Stimulated activated CD4-positive, alpha-beta T cell treated with anti-CD3 and anti-CD28 coated beads, TNF-alpha, amount 100 ng/mL, for 24 hours (primary cell): ENCODE measurements around the gene ERAL1.
"Not testable (repeated sequence)": the region's sequence is repeated elsewhere in the genome, so short reads cannot be mapped to it uniquely, and the experiment has no call there.

ENCODE experiments used
- DNase-seq, 3 experiments: peaks; one replicate each; pipeline ENCODE4 v3.0.0-alpha.2; 2020; ENCODE audit warnings: low read depth in 3 of 3

The ERAL1 gene

DNA sequence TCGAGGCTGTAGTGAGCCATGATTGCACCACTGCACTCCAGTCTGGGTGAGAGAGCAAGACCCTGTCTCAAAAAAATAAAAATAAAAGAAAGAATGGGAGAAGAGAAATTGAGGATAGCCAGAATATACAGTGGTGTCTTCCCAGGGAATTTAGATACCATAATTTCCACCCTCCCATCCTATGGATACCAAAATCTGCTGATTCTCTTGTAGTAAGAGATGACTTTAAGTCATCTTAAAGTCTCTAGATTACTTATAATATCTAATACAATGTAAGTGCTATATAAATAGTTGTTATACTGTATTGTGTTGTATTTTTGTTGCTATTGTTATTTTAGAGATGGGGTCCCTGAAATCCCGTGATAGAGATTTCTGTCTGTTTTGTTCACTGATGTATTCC, 1.5 kb upstream of the ERAL1 start:
- DNase-seq = no peak

DNA sequence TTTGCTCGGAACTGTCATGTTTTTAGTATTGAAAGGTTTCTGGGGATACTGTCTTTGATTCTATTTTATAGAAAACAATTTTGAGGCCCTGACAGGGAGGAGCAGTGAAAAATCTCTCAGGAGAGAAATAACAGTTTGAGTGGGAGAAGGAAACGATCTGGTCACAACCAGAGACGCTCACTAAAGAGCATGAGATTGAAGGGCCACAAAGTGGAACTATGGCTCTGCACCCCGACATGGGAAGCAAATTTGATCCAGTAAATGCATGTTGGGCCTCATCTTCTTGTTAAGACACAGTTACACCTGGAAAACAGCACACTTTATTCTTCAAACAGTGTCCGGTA, 492 bp downstream of the ERAL1 start:
- no peak for DNase-seq

DNA sequence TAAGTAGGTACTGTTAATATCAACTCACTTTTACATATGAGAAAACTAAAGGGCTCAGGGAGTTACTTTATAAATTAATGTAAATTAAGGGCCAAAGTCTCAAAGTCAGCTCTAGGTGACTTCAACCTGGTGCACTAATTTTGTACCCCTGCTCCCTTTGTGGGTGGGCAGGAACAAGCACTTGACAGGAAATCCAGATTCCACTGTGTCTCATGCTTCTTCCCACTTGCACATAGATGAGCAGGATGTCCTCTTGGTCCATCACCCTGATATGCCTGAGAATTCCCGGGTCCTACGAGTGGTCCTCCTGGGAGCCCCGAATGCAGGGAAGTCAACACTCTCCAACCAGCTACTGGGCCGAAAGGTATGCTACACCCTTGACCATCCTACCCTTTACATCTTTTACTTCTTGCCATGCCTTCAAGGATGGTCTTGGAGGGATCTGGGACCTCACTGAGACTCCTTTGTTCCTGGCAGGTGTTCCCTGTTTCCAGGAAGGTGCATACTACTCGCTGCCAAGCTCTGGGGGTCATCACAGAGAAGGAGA, 1.3 kb downstream of the ERAL1 start:
- DNase-seq = no peak

DNA sequence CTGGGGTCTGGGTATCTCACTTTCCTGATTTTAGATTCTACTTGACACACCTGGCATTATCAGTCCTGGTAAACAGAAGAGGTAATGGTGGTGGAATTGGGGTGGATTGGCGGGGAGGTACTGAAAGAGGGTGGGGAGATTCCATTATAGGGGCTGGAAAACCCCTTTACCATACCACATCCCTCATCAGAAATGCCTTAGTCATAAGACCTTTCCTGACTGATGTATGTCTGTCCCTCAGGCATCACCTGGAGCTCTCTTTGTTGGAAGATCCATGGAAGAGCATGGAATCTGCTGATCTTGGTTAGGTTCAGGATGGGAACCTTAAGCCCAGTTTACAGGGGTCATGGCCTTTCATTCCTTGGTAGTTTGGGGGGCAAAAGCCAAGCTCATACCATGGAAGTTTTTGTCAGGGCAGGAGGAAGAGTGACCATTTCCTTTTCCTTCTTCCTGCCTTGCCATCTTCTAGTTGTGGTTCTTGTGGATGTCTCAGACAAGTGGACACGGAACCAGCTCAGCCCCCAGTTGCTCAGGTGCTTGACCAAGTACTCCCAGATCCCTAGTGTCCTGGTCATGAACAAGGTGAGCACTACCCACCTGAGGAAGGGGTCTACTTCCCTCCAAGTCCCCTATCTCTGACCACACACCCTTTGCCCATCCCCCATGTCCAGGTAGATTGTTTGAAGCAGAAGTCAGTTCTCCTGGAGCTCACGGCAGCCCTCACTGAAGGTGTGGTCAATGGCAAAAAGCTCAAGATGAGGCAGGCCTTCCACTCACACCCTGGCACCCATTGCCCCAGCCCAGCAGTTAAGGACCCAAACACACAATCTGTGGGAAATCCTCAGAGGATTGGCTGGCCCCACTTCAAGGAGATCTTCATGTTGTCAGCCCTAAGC, 3.3 kb downstream of the ERAL1 start:
- DNase-seq = no peak

DNA sequence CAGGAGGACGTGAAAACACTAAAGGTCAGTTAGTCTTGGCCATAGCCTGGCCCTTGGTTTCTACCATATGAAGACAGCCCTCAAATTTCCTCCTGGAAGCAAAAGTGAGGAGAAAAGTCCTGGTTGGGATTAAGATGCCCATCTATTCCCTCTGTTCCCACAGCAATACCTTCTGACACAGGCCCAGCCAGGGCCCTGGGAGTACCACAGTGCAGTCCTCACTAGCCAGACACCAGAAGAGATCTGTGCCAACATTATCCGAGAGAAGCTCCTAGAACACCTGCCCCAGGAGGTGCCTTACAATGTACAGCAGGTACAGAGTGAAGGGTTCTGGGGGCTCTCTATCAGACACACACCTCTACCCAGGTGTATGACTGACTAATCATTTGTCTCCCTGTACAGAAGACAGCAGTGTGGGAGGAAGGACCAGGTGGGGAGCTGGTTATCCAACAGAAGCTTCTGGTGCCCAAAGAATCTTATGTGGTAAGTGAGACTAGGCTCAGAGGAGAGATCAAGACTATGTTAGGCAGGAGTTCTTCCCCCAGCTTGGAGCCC, 4.1 kb downstream of the ERAL1 start:
- no peak for DNase-seq

DNA sequence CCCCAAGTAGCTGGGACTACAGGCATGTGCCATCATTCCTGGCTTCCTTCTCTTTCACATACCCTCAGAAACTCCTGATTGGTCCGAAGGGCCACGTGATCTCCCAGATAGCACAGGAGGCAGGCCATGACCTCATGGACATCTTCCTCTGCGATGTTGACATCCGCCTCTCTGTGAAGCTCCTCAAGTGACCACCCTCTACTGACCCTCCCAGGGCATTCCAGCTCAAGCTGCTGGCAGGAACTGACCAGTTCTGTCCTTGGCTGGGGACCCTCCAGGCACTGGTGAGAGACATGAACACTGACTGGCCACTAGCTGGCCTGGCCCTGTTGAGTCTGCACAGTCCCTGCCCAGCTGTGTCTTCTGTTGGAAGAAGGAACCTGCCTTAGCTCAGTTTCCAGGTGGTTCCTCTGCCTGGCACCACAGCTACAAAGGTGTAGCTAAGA, 5.6 kb downstream of the ERAL1 start:
- DNase-seq = no peak

DNA sequence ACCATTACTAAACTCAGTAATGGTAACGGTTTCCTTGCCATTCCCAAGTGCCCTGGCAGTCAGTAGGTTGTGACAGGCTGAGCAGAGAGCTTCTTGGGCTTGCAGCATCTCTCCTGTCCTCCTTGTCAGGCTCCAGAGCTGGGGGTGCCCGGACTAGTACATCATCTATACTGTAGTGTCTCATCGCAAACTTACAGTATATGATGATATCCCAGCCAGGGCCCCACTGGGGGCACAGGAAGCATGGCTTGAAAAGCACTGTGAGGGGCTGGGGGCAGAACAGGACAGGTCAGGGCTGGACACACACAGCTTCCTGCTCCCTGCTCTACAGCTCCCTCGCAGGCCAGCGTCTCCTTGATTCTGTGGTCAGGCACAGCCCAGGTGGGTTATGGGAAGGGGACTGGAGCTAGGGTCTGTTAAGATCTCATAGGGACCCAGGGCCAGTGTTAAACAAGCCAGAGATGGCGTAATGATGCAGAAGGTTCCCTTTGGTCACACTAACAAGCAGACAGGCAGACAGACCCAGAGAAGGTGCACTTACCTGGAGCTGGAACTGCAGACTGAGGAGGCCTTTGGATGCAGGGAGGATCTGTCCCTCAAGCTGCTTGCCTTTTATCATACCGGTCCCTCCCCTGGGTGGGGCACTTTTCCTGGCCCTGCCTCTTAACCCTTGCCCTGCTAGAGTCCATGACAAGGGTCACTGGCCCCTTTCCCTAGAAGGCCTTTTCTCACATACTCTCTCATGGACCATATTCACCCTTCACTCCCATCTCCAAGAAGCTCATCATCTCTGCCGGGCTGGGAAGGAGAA, 6.8 kb downstream of the ERAL1 start:
- DNase-seq = no peak

DNA sequence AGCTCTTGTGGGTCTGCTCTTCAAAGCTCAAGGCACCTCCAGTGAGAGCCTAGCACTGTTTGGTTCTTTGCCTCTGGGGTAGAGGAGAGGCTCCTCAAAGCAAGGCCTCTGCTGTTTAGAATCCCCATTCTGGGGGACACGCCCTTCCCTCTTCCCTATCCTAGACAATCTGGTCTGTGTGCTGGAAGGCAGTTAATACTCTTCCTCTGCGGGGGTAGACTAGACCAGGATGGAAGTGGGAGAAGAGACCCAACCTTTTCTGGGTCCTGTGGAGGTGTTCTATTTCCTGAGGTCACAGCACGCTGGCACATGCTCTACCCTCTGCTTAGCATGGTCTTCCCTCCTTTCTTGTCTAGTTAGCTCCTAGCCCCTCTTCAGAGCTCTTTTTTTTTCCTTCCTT, 7.7 kb downstream of the ERAL1 start:
- DNase-seq = no peak

DNA sequence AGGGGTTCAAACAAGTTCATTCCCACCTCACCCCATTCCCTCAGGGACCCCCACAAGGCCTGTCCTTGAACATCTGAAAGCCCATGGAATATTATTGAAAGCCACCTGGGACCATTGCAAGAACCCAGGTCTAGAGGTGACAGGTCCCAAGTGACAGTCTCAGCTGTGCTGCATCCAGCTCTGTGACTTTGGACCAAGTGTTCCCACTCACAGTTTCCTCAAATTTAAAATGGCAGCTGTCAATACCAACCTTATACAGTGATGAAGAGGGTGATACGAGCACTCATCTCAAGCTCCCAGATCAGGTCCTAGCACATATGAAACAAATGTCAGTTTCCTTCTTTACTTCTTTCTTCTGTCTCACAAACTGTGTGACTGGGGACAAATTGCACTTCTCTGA, 9.1 kb downstream of the ERAL1 start:
- no peak for DNase-seq

DNA sequence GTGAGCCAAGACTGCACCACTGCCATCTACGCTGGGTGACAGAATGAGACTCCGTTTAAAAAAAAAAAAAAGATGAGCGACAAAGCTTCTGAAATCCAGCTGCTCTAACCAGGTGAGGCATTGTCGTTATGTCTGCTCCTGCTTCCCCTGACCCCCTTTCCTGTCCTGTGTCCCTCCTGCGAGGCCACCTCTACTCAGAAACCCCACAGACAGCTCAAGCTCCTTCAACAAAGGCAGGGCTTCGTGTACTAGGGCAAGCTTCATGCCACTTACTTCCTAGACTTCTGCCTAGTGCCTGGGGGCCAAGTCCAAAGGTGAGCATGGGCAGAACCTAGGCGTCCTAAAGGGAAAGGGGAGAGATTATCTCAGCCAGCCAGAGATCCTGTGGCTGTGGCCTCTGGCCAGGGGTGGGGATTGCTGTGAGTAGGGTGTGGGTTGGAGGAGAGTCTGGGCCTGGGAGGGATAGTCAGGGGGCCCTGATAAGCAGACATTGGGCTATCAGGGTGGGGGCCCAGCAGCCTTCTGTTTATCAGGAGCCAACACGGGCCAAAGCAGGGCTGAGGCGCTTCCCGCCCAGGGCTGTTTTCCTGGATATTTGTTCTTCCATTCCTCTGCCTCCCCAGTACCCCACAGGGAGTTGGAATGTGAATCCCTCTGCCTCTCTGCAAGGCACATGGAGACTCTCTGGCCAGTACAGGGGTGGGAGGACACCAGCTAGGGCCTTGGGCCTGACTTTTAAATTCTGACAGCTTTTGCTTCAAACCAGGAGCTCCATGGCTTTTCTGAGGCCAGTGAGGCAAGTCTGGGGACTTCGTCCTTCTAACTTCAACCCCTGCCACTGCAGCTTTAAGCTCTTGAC, 10.4 kb downstream of the ERAL1 start:
- no peak for DNase-seq

DNA sequence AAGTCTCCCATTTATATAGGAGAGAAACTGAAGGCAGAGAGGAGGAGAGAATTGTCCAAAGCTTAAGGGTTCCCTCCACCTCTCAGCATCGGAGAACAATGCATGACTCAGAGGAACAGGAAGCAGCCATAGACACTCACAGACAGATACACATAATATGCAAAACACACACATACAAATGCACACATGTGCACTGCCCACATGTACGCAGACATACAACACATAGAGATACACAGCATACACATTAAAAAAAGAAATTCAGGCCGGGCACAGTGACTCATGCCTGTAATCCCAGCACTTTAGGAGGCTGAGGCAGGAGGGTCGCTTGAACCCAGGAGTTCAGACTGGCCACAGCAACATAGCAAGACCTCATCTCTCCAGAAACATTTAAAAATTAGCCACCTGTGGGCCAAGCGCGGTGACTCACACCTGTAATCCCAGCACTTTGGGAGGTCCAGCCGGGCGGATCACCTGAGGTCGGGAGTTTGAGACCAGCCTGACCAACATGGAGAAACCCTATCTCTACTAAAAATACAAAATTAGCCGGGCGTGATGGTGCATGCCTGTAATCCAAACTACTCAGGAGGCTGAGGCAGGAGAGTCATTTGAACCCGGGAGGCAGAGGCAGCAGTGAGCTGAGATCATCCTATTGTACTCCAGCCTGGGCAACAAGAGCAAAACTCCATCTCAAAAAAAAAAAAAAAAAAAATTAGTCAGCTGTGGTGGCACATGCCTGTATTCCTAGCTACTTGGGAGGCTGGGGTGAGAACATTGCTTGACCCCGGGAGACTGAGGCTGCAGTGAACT, 11.3 kb downstream of the ERAL1 start:
- no peak for DNase-seq

DNA sequence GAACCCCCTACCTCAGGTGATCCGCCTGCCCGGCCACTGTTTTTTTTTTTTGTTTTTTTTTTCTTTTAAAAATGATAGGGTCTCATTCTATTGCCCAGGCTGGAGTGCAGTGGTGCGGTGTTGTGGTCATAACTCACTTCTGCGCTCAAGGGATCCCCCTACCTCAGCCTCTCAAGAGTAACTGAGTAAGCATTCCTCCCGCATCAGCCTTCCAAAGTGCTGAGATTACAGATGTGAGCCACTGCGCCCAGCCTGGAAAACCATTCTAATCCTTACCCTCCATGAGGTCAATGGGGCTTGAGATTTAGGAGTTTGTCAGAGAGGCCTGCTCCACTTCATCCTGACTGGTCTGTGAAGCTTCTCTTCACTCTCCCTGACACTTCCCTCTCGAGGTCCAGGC, 12.5 kb downstream of the ERAL1 start:
- no peak for DNase-seq

DNA sequence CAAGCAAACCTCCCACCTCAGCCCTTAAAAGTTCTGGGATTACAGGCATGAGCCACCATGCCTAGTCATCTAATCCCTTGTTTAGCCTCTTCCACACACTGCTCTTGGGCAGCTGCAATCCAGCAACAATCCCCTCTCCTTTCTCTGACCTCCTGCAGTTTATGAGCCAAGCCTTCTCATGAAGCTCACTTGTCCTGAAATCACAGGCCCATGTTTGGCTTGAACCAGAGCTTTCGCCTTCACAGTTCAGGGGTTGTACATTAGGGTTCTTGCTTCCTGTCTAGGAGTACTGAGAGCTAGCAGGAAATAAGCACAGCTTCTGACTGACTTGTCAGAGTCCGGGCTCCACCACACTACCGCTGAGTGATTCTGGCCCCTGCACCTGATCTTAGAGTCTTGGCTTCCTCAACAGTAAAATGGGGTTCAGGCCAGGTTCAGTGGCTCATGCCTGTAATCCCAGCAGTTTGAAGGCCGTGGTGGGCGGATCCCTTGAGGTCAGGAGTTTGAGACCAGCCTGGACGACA, 16.3 kb downstream of the ERAL1 start:
- no peak for DNase-seq

DNA sequence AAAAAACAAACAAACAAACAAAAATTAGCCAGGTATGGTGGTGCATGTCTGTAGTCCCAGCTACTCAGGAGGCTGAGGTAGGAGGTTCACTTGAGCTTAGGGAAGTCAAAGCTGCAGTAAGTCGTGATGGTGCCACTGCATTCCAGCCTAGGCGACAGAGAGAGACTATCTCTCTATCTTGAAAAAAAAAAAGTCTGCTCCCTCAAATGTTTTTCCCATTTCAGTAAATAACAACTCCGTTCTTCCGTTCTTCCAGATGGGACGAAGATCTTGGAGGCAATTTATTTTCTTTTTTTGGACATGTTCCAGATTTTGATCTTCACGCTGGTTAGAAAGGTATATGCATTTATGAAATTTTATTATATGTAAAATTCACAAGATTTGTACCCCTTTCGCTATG, 19.0 kb downstream of the ERAL1 start:
- DNase-seq = no peak

DNA sequence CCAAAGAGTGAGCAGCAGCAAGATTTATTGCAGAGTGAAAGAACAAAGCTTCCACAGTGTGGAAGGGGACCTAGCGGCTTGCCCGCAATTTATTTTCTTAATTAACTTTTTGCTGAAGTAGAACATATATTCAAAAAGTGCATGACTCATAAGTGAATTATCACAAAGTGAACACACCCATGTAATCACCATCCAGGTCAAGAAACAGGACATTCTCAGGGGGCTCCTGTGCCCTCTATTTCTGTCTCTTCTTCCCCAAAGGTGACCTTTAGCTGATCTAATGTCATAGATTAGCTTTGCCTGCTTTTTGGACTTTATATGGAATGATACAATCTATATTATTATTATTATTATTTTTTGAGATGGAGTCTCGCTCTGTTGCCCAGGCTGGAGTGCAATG, 19.9 kb downstream of the ERAL1 start:
- DNase-seq = no peak

DNA sequence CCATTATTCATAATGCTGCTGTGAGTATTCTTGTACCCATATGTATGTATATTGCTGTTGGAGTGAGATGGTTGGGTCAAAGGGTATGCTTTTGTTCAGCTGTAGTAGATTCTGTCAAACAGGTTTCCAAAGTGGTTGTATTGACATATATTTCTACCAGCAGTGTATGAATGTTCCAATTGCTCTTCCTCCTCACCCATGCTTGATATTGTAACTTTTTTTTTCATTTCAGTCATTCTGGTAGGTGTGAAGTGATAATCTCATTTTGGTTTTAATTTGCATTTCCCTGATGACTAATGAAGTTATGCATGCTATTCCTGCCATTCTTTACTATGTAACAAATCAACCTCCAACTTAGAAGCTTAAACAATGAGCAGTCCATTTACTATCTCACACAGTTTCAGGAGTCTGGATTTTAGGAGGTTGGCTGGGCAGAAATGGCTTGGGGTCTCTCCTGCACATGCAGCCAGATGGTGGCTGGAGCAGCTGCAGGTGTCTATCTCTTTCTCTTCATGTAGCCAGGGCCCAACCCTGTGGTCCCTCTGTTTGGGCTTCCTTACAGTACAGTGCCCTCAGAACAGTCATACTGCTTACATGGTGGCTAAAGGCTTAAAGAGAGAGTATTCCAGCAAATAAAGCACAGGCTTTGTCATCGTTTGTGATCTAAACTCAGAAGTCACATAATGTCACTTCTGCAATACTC, 21.2 kb downstream of the ERAL1 start:
- no peak for DNase-seq

DNA sequence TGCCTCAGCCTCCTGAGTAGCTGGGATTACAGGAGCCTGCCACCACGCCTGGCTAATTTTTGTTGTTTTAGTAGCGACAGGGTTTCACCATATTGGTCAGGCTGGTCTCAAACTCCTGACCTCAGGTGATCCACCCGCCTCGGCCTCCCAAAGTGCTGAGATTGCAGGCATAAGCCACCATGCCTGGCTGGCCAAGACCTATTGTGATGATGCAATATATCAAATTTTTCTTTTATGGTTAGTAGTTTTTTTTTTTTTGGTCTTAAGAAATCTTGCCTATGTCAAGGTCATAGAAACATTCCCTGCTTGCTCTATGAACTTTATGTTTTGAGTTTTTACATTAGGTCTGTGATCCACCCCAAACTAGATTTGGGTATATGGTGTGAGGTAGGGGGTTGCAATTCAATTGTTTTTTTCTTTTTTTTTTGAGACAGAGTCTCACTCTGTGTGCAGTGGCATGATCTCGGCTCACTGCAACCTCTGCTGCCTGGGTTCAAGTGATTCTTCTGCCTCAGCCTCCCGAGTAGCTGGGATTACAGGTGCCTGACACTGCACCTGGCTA, 22.4 kb downstream of the ERAL1 start:
- DNase-seq = not testable (repeated sequence)

DNA sequence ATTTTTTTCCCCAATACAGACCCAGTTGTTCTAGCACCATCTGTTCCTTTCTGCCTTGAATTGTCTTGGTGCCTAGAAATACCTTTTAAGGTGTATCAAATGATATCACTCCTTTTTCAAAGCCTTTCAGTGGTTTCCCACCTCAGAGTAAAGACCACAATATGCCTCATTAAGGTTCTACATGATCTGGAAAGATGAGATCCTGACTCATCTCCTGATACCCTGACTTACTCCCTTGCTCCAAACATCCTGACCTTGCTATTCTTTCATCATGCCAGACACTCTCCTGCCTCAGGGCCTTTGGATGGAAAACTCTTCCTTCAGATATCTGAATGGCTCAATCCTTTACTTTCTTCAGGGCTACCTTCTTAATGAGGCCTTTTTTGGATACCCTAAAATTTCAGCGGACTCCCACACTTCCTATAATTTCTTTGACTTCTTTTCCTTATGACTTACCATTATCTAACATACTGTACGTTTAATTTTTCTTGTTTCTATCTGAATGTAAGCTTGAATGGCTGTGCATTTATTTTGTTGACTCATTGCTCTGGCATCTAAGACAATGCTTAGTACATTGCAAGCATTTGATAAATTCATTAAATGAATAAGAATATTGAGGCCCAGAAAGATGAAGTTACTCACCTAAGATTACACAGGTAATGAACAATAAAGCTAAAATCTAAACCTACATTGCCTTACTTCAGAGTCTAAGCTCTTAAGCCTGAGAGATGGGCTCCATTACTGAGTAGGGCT, 23.5 kb downstream of the ERAL1 start:
- DNase-seq = no peak

DNA sequence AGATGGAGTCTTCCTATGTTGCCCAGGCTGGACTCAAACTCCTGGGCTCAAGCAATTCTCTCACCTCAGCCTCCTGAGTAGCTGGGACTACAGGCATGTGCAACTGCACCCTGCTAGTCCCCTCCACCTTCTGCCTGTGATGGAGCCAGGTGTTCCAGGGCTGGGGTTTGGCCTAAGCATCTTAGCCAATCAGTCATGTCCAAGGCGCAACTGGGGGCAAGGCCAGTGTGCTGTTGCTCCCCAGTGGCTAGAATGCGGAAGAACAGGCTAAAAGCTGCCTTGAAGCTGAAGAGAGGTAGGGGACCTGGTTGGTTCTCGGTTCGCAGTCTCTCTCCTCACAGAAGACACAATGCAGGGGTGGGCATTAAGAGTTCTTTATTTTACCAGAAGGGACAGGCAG, 24.2 kb downstream of the ERAL1 start:
- DNase-seq = no peak
